Measurements from ENCODE around the gene TCF7L1.

DNA sequence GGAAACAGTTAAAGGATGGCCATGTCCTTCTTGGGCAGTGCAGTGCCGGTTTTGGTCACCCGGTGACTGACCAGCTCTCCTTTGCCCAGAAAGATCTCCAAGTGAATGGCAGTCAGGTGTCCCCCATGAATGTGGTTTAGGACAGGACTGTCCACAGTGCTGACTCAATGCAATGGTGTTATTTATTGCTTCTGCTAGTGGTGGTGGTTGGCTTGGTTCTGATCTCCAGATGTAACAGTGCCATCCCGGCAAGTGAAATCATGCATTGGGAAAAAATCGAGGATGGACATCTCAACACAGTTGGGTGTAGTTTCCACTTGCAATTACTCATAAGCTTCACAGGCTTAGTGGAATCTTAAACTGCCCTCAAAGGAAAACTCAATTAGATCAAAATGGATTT lies 112.7 kb downstream of the TCF7L1 start:
- TF ChIP-seq EZH2 (IDR thresholded peaks at IDR 0.05; ENCODE audit: insufficient read depth, poor library complexity, severe bottlenecking) (no peak), EZH2phosphoT487 (IDR thresholded peaks at IDR 0.05; ENCODE audit: insufficient read depth, low read depth) (no peak)

All from GM23248 (cell line).